GM19239 (cell line): Measurements from ENCODE around the gene ATP5PO.

Experiments
- DNase-seq: peaks from one replicate; pipeline ENCODE4 v3.0.0; 2011; ENCODE audit warnings: low spot score; ENCODE audit not compliant: insufficient read length
- FAIRE-seq: peaks from 2 replicates; lab custom pipeline; 2011; peaks lifted over from hg19 to GRCh38; lab: Jason Lieb, UNC

Gene ATP5PO

GRCh38 chr21:33902349-33902748 is 13.3 kb downstream of the ATP5PO start:
- no peak for DNase-seq
- FAIRE-seq: no peak

GRCh38 chr21:33901412-33902288 is 14.0 kb downstream of the ATP5PO start:
- DNase-seq (no peak), FAIRE-seq (no peak)

GRCh38 chr21:33899199-33899598 is 16.4 kb downstream of the ATP5PO start:
- DNase-seq (no peak), FAIRE-seq (no peak)

- FAIRE-seq: no peak
Measured at GRCh38 chr21:33898586-33898985, 17.0 kb downstream of the ATP5PO start.

GRCh38 chr21:33897739-33898138 is 17.9 kb downstream of the ATP5PO start:
- FAIRE-seq: no peak
- DNase-seq: no peak

More at GRCh38 chr21:33898586-33898985, 17.0 kb downstream of the ATP5PO start:
- DNase-seq: no peak

- no peak for FAIRE-seq
Measured at GRCh38 chr21:33897098-33897497, 18.5 kb downstream of the ATP5PO start.

GRCh38 chr21:33896691-33897090 is 18.9 kb downstream of the ATP5PO start:
- FAIRE-seq: no peak
- DNase-seq: no peak

More at GRCh38 chr21:33897098-33897497, 18.5 kb downstream of the ATP5PO start:
- DNase-seq: no peak

- DNase-seq (no peak), FAIRE-seq (no peak)
Measured at GRCh38 chr21:33895356-33895755, 20.2 kb downstream of the ATP5PO start.

GRCh38 chr21:33894736-33895288 is 20.8 kb downstream of the ATP5PO start:
- DNase-seq (peak; percentile 27), FAIRE-seq (no peak)

GRCh38 chr21:33893917-33894316 is 21.7 kb downstream of the ATP5PO start:
- FAIRE-seq (no peak), DNase-seq (no peak)

GRCh38 chr21:33892853-33893252 is 22.8 kb downstream of the ATP5PO start:
- DNase-seq (no peak), FAIRE-seq (no peak)

- FAIRE-seq (no peak), DNase-seq (no peak)
Measured at GRCh38 chr21:33890187-33890586, 25.4 kb downstream of the ATP5PO start.

GRCh38 chr21:33886321-33886720 is 29.3 kb downstream of the ATP5PO start:
- FAIRE-seq (no peak), DNase-seq (no peak)

GRCh38 chr21:33885172-33885514 is 30.5 kb downstream of the ATP5PO start:
- no peak for FAIRE-seq
- DNase-seq: no peak

GRCh38 chr21:33884376-33885171 is 31.0 kb downstream of the ATP5PO start:
- FAIRE-seq (no peak), DNase-seq (no peak)

GRCh38 chr21:33883118-33883517 is 32.5 kb downstream of the ATP5PO start:
- FAIRE-seq (no peak), DNase-seq (no peak)

GRCh38 chr21:33881689-33882440 is 33.7 kb downstream of the ATP5PO start:
- FAIRE-seq (no peak), DNase-seq (no peak)

- FAIRE-seq (no peak), DNase-seq (no peak)
Measured at GRCh38 chr21:33880626-33881025, 35.0 kb downstream of the ATP5PO start.

- FAIRE-seq (no peak), DNase-seq (no peak)
Measured at GRCh38 chr21:33878824-33879223, 36.8 kb downstream of the ATP5PO start.

- FAIRE-seq: no peak
- no peak for DNase-seq
Measured at GRCh38 chr21:33875026-33875695, 40.4 kb downstream of the ATP5PO start.
